ENCODE measurements around the gene JARID2.

DNA sequence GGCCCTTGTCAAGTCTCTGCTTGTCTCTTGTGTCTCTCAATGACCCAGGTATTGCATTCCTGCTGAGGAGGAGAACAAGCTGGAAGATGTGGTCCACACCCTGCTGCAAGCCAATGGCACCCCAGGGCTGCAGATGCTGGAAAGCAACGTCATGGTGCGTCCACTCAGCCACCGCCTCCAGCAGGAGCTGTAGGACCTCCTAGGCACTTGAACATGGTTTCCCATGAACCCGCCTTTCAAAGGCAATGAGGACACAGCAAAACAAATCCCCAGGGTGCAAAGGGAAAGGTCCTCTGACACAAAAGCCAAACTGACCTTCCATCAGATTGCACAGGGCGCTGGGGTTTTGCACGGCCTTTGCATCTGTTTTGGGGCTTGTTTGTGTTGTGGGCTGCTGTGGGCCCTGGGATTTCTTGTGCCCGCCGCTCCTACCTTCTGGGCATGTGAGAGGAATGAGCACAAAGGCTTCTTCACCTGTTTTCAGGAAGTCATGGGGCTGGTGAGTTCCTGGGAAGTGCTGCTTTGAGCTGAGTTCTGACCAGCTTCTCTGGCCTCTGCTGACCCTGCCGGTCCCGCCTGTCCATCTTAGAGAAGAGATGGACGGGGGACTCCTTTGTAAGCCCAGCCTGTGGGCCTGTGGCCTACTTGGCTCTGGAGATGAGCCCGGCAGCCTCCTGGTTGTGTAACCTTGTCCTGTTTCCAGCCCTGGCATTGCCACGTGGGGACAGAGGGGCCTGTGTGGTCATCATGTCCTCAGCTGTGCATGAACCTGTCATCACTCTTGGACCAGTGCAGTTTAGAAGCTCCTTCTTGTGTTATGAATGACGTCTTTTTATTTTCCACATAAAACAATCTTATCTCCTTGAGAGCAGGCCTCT lies 265.6 kb downstream of the JARID2 start:
- TF ChIP-seq, protein P1, sequence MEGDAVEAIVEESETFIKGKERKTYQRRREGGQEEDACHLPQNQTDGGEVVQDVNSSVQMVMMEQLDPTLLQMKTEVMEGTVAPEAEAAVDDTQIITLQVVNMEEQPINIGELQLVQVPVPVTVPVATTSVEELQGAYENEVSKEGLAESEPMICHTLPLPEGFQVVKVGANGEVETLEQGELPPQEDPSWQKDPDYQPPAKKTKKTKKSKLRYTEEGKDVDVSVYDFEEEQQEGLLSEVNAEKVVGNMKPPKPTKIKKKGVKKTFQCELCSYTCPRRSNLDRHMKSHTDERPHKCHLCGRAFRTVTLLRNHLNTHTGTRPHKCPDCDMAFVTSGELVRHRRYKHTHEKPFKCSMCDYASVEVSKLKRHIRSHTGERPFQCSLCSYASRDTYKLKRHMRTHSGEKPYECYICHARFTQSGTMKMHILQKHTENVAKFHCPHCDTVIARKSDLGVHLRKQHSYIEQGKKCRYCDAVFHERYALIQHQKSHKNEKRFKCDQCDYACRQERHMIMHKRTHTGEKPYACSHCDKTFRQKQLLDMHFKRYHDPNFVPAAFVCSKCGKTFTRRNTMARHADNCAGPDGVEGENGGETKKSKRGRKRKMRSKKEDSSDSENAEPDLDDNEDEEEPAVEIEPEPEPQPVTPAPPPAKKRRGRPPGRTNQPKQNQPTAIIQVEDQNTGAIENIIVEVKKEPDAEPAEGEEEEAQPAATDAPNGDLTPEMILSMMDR (optimal IDR thresholded peaks at IDR 0.05 in 1 of 3, IDR thresholded peaks at IDR 0.05 in 1 of 3, conservative IDR thresholded peaks at IDR 0.05 in 1 of 3; ENCODE audit: extremely low read depth in 1 of 3, insufficient read depth in 2 of 3, low read length in 3 of 3): no peak
- TF ChIP-seq EZH2 (IDR thresholded peaks at IDR 0.05; ENCODE audit: low read length): no peak

Measured in keratinocyte (primary cell).